Activated CD8-positive, alpha-beta memory T cell treated with anti-CD3 and anti-CD28 coated beads, Interleukin-2, amount 50 U/mL, for 24 hours (primary cell): ENCODE results near the gene PLA2G10.
"Not testable (repeated sequence)": the region's sequence is repeated elsewhere in the genome, so short reads cannot be mapped to it uniquely, and the experiment has no call there.

Experiments
- DNase-seq: peaks from one replicate; pipeline ENCODE4 v3.0.0-alpha.2; 2020; ENCODE audit errors: extremely low read depth

PLA2G10 gene

DNA sequence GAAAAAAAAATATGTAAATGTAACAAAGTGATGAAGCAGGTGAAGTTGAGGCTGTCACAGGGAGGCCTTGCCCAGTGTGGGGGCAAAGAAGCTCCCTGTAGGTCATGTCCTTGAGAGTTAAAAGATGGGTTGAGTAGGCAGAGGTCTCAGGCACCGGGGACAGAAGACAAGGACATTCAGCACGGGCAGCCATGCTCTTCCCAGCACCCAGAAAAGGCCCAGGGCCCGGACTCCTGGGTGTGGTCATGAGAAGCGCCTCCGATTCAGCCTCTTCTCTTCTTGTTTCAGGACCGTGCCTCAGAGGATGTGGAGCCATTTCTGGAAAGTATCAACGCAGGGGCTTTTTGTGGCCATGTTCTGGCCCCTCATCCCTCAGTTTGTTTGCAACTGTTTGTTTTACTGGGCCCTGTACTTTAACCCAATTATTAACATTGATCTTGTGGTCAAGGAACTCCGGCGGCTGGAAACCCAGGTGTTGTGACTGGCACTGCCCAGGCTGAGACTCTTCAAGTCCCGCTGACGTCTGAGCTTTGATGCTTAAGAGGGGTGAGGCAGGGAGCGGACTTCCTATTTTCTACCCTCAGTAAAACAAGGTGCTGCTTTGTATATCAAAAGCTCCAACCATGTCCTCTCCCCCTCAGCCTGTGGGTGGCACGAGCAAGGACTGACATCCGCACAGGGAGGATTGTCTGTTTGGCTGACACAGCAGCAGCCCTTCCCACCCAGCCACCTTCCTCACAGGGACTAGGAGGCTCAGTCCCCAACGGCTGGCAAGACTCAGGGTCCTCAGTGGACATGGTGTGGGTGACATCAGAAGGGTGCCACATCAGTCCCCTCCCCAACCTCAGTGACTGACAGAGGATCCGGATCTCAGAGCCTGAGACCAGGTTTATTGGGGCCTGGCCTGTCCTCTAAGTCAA lies 26.5 kb downstream of the PLA2G10 start:
- DNase-seq = no peak

DNA sequence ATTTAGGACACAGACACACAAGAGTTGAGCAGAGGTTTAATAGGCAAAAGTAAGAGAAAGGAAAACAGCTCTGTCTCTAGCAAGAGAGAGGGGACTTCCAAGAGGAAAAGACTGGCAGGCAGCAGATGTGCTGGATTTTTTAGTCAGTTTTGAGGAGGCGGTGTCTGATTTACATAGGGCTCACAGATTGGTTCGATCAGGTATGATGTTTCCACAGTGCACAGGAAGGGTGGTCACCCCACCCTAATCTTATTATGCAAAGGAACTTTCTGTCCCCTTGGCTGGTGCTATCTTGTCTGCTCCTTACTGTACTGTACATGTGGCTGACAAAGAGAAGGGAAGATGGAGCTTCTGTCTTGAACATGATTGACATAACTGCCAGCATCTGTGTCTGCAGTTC lies 36.0 kb downstream of the PLA2G10 start:
- no peak for DNase-seq

DNA sequence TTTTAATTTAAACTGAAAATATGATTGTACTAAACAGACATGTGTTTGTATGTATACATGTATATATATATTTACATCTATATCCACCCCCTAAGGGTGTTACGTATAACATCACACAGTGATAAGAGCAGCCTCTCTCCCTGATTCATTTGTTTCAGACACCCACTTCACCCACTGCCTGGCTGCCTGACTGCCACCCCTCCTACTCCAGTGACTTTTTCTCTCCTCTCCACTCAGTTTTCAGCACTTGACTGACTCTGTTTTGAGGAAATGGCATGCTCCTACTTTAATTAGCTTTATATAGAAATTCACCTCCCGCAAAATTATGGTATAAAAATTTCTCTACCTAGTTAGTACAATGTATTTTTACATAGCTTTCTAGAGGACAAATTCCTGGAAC lies 41.4 kb downstream of the PLA2G10 start:
- no peak for DNase-seq

DNA sequence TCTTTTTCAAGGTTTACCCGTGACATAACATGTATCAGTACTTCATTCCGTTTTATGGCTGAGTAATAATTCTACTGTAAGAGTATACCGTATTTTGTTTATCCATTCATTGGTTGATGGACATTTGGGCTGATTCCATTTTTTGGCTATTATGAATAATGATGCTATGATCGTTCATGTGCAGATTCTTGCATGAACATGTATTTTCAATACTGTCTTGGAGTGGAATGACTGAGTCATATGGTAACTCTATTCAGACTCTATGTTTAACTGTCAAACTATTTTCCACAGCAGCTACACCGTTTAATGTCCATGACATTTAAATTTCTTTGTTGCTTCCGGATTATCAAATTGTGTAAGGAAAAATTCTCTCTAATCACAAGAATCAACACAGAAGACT lies 43.5 kb downstream of the PLA2G10 start:
- no peak for DNase-seq

GRCh38 chr16:14649816-14650215 lies 44.3 kb downstream of the PLA2G10 start:
- no peak for DNase-seq

GRCh38 chr16:14641926-14642325 lies 52.2 kb downstream of the PLA2G10 start:
- no peak for DNase-seq

- DNase-seq = no peak
These were observed 52.9 kb downstream of the PLA2G10 start for GRCh38 chr16:14641206-14641605.

DNA sequence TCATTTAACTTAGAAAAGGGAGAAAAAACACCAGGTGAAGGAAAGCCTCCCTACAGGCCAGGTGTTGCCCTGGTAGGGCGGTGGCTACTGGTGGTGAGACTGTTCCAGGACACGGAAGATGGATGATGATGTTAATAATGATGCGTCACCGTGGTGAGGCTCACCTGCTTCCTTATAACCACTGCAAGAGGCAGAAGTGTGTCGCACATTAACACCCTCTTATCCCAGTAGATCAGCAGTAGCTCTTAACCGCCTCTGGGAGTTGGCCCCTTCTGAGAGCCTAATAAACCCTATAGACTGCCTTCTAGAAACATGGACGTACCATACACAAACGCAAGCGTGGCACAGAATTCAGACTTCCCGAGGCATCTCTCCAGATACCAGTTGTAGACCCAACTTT lies 53.6 kb downstream of the PLA2G10 start:
- no peak for DNase-seq

DNA sequence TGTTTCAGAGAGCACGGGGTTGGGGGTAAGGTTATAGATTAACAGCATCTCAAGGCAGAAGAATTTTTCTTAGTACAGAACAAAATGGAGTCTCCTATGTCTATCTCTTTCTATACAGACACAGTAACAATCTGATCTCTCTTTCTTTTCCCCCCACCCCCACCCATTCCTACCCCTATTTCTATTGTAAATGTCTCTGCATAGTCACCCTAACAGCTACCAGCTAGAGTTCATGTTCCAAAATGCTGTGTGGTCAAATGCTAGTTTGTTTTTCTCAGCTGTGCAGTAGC lies 57.2 kb downstream of the PLA2G10 start:
- DNase-seq = not testable (repeated sequence)

DNA sequence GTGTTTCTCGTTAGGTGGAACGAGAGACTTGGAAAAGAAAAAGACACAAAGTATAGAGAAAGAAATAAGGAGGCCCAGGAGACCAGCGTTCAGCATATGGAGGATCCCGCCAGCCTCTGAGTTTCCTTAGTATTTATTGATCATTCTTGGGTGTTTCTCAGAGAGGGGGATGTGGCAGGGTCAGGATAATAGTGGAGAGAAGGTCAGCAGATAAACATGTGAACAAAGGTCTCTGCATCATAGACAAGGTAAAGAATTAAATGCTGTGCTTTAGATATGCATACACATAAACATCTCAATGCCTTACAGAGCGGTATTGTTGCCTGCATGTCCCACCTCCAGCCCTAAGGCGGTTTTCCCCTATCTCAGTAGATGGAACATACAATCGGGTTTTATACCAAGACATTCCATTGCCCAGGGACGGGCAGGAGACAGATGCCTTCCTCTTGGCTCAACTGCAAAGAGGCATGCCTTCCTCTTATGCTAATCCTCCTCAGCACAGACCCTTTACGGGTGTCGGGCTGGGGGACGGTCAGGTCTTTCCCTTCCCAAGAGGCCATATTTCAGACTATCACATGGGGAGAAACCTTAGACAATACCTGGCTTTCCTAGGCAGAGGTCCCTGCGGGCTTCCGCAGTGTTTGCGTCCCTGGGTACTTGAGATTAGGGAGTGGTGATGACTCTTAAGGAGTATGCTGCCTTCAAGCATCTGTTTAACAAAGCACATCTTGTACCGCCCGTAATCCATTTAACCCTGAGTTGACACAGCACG lies 57.7 kb downstream of the PLA2G10 start:
- DNase-seq = not testable (repeated sequence)

DNA sequence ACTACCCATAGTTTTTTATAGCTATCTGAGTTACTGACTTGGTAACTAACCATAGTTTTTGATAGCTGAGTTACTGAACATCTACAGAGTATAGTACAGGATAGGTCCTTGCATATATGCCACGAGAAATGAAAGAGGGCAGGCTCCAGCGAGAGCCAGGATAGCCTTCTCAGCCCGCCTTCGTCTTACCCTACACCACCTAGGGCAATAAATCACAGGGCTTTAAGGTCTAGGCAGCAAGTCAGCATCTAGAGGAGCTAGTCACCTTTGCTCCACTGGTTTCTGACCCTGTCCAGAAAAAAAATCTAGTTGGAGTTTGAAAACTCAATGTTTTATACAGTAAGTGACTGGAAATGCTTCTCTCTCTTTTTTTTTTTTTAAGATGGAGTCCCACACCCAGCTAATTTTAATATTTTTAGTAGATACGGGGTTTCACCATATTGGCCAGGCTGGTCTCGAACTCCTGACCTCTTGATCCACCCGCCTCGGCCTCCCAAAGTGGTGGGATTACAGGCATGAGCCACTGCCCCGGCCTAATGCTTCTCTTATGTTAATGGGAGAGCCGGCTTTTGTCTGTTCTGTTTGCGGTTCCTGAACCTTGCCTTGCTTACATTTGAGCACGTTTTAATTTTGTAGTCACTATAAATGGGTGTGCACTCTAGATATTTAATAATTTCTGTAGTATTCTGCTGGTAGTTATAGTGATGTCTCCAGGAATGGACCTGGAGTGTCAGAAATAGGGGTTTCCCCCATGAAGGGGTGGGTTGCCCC lies 58.5 kb downstream of the PLA2G10 start:
- DNase-seq = no peak

DNA sequence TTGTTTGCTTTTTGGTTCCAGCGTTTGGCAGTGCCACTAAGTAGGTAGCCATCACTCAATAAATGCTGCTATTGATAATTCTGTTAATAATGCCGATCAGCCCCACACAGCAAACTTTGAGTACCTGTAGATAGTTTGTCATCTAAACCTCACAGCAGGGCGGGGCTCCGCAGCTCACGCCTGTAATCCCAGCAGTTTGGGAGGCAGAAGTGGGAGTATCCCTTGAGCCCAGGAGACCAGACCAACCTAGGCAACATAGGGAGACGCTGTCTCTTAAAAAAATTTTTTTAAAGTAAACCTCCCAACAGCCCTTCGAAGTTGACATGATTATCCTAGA lies 59.8 kb downstream of the PLA2G10 start:
- no peak for DNase-seq

GRCh38 chr16:14632693-14633569 lies 61.2 kb downstream of the PLA2G10 start, which contains the start of gene BFAR:
Gene BFAR (plus strand): TSS chr16:14632951. CDS start chr16:14644347, 11,396 bp downstream.
- DNase-seq = peak; percentile 99

DNA sequence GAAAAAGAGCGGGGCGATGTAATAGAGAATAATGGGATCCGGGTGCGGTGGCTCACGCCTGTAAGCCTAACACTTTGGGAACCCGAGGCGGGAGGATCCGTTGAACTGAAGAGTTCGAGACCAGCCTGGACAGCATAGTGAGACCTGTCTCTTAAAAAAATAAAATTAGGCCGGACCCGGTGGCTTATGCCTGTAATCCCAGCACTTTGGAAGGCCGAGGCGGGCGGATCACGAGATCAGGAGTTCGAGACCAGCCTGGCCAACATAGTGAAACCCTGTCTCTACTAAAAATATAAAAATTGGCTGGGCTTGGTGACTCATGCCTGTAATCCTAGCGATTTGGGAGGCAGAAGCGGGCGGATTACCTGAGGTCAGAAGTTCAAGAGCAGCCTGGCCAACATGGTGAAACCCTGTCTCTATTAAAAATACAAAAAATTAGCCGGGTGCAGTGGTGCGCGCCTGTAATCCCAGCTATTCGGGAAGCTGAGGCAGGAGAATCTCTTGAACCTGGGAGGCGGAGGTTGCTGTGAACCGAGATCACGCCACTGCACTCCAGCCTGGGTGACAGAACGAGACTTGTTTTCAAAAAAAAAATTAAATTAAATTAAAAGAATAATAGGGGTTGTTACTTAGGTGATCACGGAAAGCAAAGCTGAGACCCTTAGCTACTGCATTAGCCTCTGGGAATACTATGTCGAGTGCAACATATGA lies 63.3 kb downstream of the PLA2G10 start:
- DNase-seq = not testable (repeated sequence)

DNA sequence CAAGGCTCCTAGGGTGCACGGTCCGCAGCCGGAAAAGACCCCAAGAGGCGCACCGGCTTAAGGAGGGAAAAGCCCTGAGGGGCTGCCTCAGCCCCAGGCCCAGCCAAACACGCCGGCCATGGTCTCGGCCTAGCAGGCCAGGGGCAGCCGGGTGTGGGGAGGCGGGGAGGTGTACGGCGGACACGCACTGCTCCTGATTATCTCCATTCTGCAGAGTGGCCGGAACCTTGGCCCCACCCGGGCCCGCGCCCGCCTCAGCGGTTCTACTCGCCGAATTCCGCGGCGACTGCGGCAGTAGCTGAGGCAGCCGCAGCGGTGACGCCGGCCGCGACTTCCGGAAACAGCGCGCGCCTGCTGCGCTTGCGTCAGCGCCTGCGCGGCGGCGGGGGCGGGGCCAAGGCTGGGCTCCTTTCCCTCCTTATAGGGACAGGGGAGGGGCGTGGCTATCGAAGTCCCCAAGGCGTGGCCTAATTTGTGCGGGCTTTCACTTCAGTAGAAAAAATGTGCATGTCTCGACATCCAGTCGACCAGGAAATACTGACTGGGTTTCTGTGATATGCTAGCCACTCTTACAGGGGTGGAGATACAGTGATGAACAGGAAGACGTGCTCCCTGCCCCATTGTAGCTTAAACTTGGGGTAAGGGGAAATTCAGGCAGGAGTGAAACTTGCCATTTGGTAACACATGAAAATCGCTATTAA lies 64.0 kb downstream of the PLA2G10 start, which contains the start of gene PARN:
TSS of gene PARN (minus strand) at position 342 of the 701 bp plus-strand sequence. CDS start at position 207, 135 bp downstream.
- DNase-seq = peak; percentile 91

DNA sequence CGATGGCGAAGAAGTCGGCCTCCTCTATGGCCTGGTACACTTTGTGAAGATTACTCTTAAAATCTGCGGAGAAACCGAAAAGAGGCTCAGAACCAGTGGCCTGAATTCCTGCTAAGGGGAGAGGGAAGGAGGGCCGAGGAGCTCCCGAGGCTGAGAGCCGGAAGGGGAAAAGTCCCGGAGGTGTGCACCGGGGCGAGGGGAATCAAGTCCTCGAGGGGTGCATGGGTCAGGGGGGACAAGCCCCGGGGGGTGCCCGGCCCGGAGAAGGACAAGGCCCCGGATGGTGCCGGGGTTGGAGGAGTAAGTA lies 64.5 kb downstream of the PLA2G10 start:
- no peak for DNase-seq

GRCh38 chr16:14628806-14629611 lies 65.1 kb downstream of the PLA2G10 start:
- no peak for DNase-seq

GRCh38 chr16:14627078-14627477 lies 67.0 kb downstream of the PLA2G10 start:
- DNase-seq = no peak
